Hippocampal formation (tissue), 2 donors: Measurements from ENCODE around the gene CNTF.
A peak's percentile ranks its signal among the peaks of the same experiment; 100 is the strongest.

Experiments
- DNase-seq, 2 donors: peaks; one replicate each; lab custom pipeline; 2025; lab: John Stamatoyannopoulos, UW

The CNTF gene

DNA sequence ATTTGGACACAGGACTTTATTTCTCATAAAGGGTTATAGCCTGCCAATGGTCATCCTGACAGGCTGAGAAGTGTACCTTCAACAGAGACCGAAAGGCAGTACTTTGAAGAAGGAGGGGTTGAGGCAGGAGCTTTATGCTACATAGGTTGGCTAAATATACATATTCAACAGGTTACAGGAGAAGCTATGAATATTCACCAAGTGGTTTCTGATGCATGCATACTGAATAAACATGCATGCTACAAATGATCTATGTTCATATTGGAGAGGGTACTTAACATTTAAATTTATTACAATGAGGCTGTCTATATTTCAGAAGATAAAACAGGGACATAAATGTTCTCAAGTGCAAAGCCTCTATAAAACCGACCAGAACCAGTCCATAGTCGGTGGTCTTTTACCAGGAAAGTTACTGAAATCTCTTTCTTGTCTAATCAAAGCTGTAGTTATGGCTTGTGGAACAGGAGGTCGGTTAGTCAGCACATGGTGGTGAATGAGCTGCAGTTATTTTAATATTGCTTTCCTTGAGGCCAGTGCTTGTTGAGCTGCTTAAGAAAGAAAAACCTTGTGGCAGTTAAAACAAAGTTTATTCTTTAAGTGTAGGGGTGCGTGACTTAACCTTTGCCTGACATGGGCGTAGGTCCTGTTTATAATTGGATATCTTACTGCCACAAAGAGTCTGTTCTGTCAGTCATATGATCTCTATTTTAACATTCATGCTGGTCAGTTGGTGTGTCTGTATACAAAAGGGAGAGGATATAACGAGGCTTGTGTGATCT lies 19.5 kb downstream of the CNTF start:
- no peak for DNase-seq

DNA sequence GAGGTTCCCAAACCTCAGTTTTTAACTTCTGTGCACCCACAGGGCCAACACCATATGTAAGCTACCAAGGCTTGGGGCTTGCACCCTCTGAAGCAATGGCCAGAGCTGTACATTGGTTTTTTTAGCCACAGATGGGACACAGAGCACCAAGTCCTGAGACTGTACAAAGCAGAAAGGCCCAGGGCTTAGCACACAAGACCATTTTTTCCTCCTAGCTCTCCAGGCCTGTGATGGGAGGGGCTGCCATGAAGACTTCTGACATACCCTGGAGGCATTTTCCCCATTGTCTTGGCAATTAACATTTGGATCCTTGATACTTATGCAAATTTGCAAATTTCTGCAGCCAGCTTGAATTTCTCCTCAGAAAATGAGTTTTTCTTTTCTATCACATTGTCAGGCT lies 23.4 kb downstream of the CNTF start:
- DNase-seq, result no peak

- DNase-seq, result no peak
Measured at GRCh38 chr11:58647141-58647699, 24.8 kb downstream of the CNTF start.

DNA sequence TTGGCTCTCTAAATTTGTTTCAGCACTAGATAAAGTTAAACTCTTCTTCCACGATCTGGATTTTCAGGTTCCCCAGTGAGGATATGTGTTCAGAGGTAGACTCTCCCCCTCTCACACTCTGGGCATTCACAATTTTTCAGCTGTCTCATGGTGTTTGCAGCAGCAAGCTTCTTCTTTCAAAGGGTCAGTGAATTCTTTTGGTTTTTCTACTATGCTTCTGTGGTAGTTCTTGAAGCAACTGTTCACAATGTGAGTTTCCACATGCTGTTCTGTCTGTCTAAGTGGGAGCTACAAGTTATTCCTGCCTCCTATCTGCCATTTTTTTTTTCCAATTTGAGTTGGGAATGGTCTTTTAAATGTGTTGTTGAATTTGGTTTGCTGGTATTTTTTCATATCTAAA lies 25.4 kb downstream of the CNTF start:
- DNase-seq, result no peak

DNA sequence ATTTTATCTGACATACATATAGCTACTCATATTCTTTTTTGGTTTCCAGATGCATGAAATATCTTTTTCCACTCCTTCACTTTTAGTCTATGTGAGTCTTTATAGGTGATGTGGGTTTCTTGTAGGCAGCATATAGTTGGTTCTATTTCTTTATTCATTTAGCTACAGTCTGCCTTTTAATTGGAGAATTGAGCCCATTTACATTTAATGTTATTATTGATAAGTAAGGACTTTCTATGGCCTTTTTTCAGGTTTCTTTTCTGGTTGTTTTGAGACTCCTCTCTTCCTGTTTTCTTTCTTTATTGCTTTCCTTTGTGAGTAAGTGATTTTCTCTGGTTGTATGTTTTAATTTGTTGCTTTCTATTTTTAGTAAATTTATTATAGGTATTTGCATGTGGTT lies 27.2 kb downstream of the CNTF start:
- no peak for DNase-seq

- DNase-seq, result no peak
Measured at GRCh38 chr11:58650496-58650895, 28.0 kb downstream of the CNTF start.

DNA sequence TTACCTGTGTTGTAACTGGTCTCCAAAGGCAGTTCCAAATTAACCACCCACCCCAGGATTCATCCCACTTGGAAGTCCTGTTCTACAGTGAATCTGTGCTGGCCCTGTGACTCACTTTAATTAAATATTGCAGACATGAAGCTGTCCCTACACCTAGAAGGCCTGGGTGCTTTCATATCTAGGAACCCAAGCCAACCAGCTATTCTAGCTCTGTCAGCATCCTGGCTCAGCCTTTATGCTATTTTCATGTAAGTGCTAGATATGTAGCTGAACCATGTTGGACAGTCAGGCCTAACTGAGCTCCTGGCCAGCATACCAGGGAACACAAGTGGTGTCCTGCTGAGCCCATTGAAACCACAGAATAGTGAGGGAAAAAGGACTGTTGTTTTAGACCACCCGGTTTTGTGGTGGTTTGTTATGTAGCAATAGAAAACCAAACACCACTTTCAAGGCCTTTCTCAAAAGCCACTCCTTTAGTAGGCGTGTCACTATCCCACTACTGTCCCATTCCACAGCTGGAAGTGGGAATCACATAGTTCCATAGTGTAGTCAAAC lies 30.3 kb downstream of the CNTF start:
- DNase-seq, result no peak

DNA sequence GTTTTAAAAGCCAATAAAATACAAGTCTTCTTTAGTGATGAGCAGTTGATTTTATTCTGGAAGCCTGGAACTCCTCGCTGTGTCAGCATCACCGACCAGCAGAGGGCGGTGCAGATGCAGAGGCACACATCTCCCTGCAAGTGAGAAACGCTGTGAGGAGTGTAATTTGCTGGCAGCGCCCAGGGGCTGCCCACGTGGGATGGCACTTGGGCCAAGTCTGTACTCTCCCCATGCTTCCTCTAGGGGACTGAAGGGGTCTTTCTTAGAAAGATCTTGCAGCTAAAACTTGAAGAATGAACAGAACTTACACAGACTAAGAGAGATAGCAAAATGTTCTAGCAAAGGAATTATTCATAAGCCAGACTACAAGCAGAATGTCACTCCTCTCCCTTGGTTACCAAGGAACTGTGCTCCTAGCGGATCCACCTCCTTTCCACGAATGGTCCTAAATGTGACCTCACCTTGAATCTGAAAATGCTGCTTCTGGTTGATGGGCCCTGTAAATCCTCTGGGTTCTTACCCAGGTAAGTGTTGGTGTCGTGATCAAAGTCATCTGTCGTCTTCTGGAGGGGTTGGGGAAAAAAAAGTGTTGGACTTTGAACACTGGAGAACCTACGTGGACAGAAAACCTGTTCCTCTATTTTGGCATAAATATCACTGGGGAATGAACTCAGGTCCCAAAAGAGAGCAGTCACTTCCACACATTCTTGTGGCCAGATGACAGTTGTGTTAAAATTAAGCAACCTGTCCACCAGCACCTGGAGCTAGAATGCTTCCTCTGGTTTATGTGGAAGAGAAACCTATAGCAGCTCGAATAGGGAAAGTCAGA lies 31.8 kb downstream of the CNTF start:
- DNase-seq, result peak; percentile 68 to 83

- no peak for DNase-seq
Measured at GRCh38 chr11:58654908-58655296, 32.4 kb downstream of the CNTF start.

DNA sequence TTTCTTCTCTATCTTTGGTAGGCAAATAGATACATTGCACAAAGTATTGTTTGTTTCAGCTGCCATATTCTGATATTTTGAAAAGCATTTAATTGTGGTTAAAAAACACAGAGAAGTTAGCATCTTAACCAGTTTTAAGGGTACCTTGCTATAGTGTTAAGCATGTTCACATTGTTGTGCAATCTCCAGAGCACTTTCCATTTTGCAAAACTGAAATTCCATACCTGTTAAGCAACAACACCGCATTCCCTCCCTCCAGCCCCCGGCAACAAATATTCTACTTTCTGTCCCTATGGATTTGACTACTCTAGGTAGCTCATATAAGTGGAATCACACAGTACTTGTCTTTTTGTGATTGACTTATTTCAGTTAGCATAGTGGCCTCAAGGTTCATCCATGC lies 33.9 kb downstream of the CNTF start:
- DNase-seq, result no peak

DNA sequence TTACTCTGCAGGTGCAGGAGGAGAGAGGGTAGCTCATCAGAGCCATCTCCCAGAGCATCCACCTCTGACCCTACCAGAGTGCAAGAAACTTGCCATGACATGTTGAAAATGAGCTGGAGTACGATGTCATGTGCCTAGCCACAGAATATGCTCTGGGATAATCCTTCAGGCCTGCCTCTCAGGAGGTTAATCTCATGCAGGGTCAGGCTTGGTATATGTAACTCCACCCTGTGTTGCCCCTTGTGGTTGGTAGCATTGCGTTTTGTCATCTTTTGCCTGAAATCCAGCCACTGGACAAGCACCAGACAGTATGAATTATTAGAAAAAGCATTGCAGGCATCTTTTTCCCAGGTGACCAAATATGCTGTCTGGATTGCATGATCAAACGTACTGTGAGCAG lies 36.2 kb downstream of the CNTF start:
- DNase-seq, result no peak

DNA sequence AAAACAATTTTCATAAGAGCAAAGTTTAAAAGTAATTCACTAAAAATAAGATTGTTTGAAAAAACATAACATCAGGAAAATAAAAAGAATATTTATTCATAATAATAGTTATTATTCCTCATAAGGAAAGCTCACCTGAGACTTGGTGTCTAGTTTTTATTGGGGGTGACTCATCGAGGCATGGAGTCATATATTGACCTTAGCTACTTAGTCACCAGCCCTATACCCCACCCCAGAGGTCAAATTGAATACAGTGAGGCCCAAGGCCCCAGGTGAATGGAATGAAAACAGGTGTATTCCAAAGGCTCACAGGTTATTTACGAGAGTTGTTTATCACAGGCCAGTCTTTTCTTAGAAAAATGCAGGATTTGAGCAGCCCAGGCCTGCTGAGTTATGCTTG lies 36.9 kb downstream of the CNTF start:
- DNase-seq, result no peak

GRCh38 chr11:58659910-58660570 lies 37.6 kb downstream of the CNTF start:
- no peak for DNase-seq

GRCh38 chr11:58671983-58672633 lies 49.6 kb downstream of the CNTF start:
- no peak for DNase-seq

DNA sequence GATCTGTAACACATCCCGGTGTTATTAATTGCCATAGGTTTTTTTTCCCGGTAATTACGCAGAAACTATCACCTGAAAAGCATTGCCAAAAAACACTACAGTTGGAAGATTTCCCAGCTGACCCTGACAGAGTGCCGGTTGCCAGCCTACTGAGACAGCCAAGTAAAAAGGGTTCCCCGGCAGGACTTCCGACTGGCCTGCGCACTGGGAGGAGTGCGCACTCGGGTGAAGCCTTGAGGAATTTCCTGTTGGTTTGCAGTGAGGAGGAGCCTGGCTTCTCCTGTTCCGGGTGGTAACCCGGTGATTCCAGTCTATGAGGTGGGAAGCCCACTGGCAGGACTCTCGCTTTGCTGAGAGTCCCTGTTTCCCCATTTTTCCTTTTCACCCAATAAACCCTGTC lies 52.1 kb downstream of the CNTF start:
- DNase-seq, result no peak
